ENCODE results near the gene POLR3B. TPM values are rescaled to one million over a fixed set of nuclear protein-coding genes. Genes with fewer than 3 reads are reported as not detected.
A peak's percentile ranks its signal among the peaks of the same experiment; 100 is the strongest.

The POLR3B gene
- total and polyA plus RNA-seq, 2 of the 8 experiments (the other 6 are each of a cell fraction or from before 2014, with no cell fraction given), result 5.0 to 13.2 TPM

DNA sequence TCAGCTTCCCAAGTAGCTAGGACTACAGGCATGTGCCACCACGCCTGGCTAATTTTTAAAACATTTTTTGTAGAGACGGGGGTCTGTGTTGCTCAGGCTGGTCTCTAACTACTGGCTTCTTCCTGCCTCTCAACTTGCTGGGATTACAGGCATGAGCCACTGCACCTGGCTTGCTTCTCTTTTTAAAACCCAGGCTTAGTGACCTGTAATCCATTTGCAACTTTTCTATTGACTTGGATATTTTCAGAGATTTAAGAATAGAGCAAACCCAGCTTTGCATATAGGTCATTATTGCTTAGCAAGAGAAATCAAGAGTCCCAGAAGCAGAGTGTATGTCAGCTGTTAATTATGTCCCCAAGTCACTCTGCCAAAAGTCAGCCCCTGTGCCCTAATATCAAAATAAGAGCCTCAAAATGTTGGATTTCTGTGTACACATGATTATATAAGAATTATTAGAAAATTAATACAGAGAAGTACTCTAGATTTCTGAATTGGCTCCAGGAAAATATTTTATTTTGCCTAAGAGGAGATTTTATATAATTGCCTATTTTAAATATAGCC lies 30.2 kb upstream of the POLR3B start:
- TF ChIP-seq SIN3A (conservative IDR thresholded peaks at IDR 0.05 in 1 of 2, IDR thresholded peaks at IDR 0.05 in 1 of 2; ENCODE audit: low read depth in 1 of 2, low read length in 2 of 2), result no peak
- TF ChIP-seq TCF12 (IDR thresholded peaks at IDR 0.05; ENCODE audit: low read depth, low read length), result peak; percentile 97
- Histone ChIP-seq H3K9ac (replicated peaks in 1 of 4; ENCODE audit: extremely low read depth in 1 of 4, low read depth in 3 of 4, low read length in 3 of 4) (no peak overlapping the region), H3K9me3 (ENCODE audit: insufficient read depth in 2 of 2, low read depth in 1 of 2, low read length in 1 of 2) (peaks cover 0 to 2% of the 10 kb centered on the region in 2 experiments; a peak in 2 of 4 replicates), H3K36me3 (ENCODE audit: control insufficient read depth in 2 of 4, insufficient read depth in 4 of 4, low read length in 3 of 4) (no peaks in the 10 kb centered on the region; a peak in 2 of 8 replicates), H4K91ac (replicated peaks; ENCODE audit: insufficient read length, low read length) (no peak overlapping the region), H2BK5ac (ENCODE audit: low read depth, low read length) (no peak overlapping the region), H2BK20ac (ENCODE audit: low read length) (no peak overlapping the region), H2AFZ (ENCODE audit: low read length) (no peak overlapping the region), H3K4me1 (replicated peaks in 1 of 4; ENCODE audit: control insufficient read depth in 3 of 4, insufficient read depth in 4 of 4, low read length in 3 of 4) (peaks cover 2 to 6% (median 4%) of the 10 kb centered on the region in 4 experiments; a peak in 4 of 7 replicates), H2AK5ac (ENCODE audit: low read depth, low read length) (no peak overlapping the region), H4K8ac (ENCODE audit: extremely low read depth, insufficient read depth, low read length) (no peak overlapping the region), H3K14ac (ENCODE audit: insufficient read length) (no peak overlapping the region), H3K18ac (ENCODE audit: extremely low read depth, low read length) (no peak overlapping the region), H3K79me1 (ENCODE audit: low read depth, low read length) (no peaks in the 10 kb centered on the region), H3K23me2 (ENCODE audit: low read depth, low read length) (no peaks in the 10 kb centered on the region; the same call in 1 of the 2 replicates), H3K4me3 (ENCODE audit: extremely low read depth in 1 of 4, insufficient read depth in 2 of 4, low read depth in 3 of 4, low read length in 4 of 4) (no peak overlapping the region), H2BK12ac (ENCODE audit: low read depth, low read length) (no peak overlapping the region), H2BK15ac (ENCODE audit: low read length) (no peak overlapping the region), H2BK120ac (replicated peaks; ENCODE audit: low read depth, low read length) (no peak overlapping the region), H3K4ac (replicated peaks; ENCODE audit: insufficient read length, low read depth, low read length) (no peak overlapping the region), H3K27me3 (replicated peaks in 1 of 4; ENCODE audit: control insufficient read depth in 3 of 4, extremely low read depth in 1 of 4, insufficient read depth in 3 of 4, low read length in 3 of 4) (peaks cover 0 to 5% (median 1%) of the 10 kb centered on the region in 4 experiments; a peak in 3 of 7 replicates), H3K4me2 (ENCODE audit: insufficient read depth in 1 of 2, low read depth in 2 of 2, low read length in 2 of 2) (no peak overlapping the region), H4K5ac (ENCODE audit: insufficient read length, low read depth, low read length) (no peak overlapping the region), H3K27ac (ENCODE audit: low read depth, low read length) (no peak overlapping the region), H3K79me2 (ENCODE audit: control insufficient read depth in 1 of 2, insufficient read depth in 2 of 2, low read length in 2 of 2) (no peaks in the 10 kb centered on the region), H3K23ac (ENCODE audit: insufficient read length) (no peak overlapping the region), H3K56ac (replicated peaks; ENCODE audit: insufficient read length, low read depth, low read length) (no peak overlapping the region), H4K20me1 (replicated peaks in 1 of 2; ENCODE audit: control insufficient read depth in 1 of 2, insufficient read depth in 2 of 2, low read length in 2 of 2) (no peaks in the 10 kb centered on the region)
- FAIRE-seq, result no peak
- WGBS, 2 experiments (ENCODE audit: extremely low coverage in 1 of 2, insufficient coverage in 1 of 2, insufficient read length in 1 of 2, insufficient replicate concordance in 2 of 2, low coverage in 1 of 2, low lambda C conversion rate in 2 of 2, missing lambda C conversion rate in 1 of 2), result 67% methylated on average over 2 of the region's 2 CpGs; no CpG with 5 or more reads in 1 of the 2 experiments
- no peak for DNase-seq (ENCODE audit: low read depth in 1 of 2, low spot score in 2 of 2)
- POLR2A ChIA-PET (ENCODE audit: partially characterized antibody), result no interaction called here
- CTCF ChIA-PET (ENCODE audit: partially characterized antibody), result interaction anchor here (0.7 to 2.0 kb wide), 3 partner anchors 12 to 727 kb away, joined by 3 to 7 read pairs (median 3); no protein-coding TSS in a partner anchor

All from H1 (cell line).